ENCODE measurements around the gene CNST. TPM values are rescaled to one million over a fixed set of nuclear protein-coding genes. Genes with fewer than 3 reads are reported as not detected.
"Not testable (repeated sequence)": the region's sequence is repeated elsewhere in the genome, so short reads cannot be mapped to it uniquely, and the experiment has no call there.

CNST gene
- total RNA-seq, 1 experiment from 2014 or later: 14.8 TPM

DNA sequence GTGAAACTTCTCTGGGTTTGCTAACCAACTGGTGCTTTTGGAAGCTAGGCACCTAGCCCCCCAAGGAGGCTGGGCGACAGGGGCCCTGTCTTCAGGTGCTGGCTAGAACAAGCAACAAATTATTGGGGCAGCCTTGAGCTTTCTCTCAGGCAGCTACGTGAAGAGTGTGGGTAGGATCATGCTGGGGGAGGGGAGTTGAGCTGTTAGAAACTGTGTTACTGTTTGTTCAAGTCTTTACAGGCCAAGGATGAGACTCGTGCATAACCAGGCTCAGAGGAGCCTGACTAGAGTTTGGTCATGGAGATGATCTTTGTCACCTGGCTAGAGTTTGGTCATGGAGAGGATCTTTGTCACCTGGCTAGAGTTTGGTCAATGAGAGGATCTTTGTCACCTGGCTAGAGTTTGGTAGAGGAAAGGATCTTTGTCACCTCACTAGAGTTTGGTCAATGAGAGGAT lies 145.3 kb downstream of the CNST start:
- Mint-ChIP-seq H3K9me3 (ENCODE audit: unreplicated experiment) (peaks cover 24% of the 10 kb centered on the region), H3K27ac (ENCODE audit: unreplicated experiment) (peak overlapping the region; percentile 19), H3K27me3 (ENCODE audit: insufficient read depth, unreplicated experiment) (no peaks in the 10 kb centered on the region), H3K4me1 (ENCODE audit: low read depth, unreplicated experiment) (peaks cover 9% of the 10 kb centered on the region), H3K4me3 (ENCODE audit: unreplicated experiment) (no peak overlapping the region), H3K36me3 (ENCODE audit: insufficient read depth, unreplicated experiment) (peaks cover 5% of the 10 kb centered on the region)
- H3K27me3 ChIP-seq (replicated peaks; ENCODE audit: control insufficient read depth, insufficient read depth, low read length): no peaks in the 10 kb centered on the region
- TF ChIP-seq, protein P1, sequence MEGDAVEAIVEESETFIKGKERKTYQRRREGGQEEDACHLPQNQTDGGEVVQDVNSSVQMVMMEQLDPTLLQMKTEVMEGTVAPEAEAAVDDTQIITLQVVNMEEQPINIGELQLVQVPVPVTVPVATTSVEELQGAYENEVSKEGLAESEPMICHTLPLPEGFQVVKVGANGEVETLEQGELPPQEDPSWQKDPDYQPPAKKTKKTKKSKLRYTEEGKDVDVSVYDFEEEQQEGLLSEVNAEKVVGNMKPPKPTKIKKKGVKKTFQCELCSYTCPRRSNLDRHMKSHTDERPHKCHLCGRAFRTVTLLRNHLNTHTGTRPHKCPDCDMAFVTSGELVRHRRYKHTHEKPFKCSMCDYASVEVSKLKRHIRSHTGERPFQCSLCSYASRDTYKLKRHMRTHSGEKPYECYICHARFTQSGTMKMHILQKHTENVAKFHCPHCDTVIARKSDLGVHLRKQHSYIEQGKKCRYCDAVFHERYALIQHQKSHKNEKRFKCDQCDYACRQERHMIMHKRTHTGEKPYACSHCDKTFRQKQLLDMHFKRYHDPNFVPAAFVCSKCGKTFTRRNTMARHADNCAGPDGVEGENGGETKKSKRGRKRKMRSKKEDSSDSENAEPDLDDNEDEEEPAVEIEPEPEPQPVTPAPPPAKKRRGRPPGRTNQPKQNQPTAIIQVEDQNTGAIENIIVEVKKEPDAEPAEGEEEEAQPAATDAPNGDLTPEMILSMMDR (IDR thresholded peaks at IDR 0.05; ENCODE audit: insufficient read depth in 1 of 2, low read depth in 1 of 2, low read length in 1 of 2, severe bottlenecking in 1 of 2, unreplicated experiment in 1 of 2): no peak
- no peak for DNase-seq
- no TSS peak for BruUV-seq (replicated peaks)
- H3K9me3 ChIP-seq: no peaks in the 10 kb centered on the region
- CTCF ChIA-PET: no interaction called here
- POLR2A ChIA-PET: no interaction called here
- no peaks in the 10 kb centered on the region for H3K36me3 ChIP-seq (ENCODE audit: control insufficient read depth, insufficient read depth, low read length)
- H3K4me1 ChIP-seq: peaks cover 11% of the 10 kb centered on the region
- no peak overlapping the region for H3K4me3 ChIP-seq (ENCODE audit: low read depth, low read length)
- intact Hi-C loops (cut with micrococcal nuclease; ENCODE audit: unreplicated experiment): no loop called here

DNA sequence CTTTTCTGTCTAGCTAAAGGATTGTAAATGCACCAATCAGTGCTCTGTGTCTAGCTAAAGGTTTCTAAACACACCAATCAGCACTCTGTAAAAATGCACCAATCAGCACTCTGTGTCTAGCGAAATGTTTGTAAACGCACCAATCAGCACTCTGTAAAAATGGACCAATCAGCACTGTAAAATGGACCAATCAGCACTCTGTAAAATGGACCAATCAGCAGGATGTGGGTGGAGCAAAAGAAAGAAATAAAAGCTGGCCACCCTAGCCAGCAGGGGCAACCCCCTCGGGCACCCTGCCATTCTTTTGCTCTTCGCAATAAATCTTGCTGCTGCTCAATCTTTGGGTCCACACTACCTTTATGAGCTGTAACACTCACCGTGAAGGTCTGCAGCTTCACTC lies 146.2 kb downstream of the CNST start:
- H3K4me3 ChIP-seq (ENCODE audit: low read depth, low read length); H3K4me1 Mint-ChIP-seq (ENCODE audit: low read depth, unreplicated experiment); CTCF ChIA-PET; H3K27me3 ChIP-seq (replicated peaks; ENCODE audit: control insufficient read depth, insufficient read depth, low read length); intact Hi-C loops (cut with micrococcal nuclease; ENCODE audit: unreplicated experiment); H3K36me3 ChIP-seq (ENCODE audit: control insufficient read depth, insufficient read depth, low read length); DNase-seq; H3K27ac Mint-ChIP-seq (ENCODE audit: unreplicated experiment); POLR2A ChIA-PET; BruUV-seq (replicated peaks); H3K27me3 Mint-ChIP-seq (ENCODE audit: insufficient read depth, unreplicated experiment); H3K4me3 Mint-ChIP-seq (ENCODE audit: unreplicated experiment); H3K36me3 Mint-ChIP-seq (ENCODE audit: insufficient read depth, unreplicated experiment); H3K9me3 ChIP-seq: not testable (repeated sequence)
- H3K9me3 Mint-ChIP-seq (ENCODE audit: unreplicated experiment): peaks cover 31% of the 10 kb centered on the region
- peaks cover 11% of the 10 kb centered on the region for H3K4me1 ChIP-seq

Other genes starting within 250 kb of the CNST start
- 33.0 and 37.7 TPM in 2 replicates for gene SMYD3, start 59.2 kb upstream of the CNST start, total RNA-seq (2022)
- 23.4 and 23.9 TPM in 2 replicates for gene TFB2M, start 195 bp upstream of the CNST start, total RNA-seq (2022)
- gene SCCPDH, start 158.0 kb downstream of the CNST start, total RNA-seq (2022): 26.1 and 28.7 TPM in 2 replicates

All from Caco-2 (cell line).